ENCODE measurements around the gene TRABD. TPM values are rescaled to one million over a fixed set of nuclear protein-coding genes. Genes with fewer than 3 reads are reported as not detected.

Gene TRABD
- total RNA-seq, 2 experiments from 2014 or later = 77.8 to 79.4 TPM

DNA sequence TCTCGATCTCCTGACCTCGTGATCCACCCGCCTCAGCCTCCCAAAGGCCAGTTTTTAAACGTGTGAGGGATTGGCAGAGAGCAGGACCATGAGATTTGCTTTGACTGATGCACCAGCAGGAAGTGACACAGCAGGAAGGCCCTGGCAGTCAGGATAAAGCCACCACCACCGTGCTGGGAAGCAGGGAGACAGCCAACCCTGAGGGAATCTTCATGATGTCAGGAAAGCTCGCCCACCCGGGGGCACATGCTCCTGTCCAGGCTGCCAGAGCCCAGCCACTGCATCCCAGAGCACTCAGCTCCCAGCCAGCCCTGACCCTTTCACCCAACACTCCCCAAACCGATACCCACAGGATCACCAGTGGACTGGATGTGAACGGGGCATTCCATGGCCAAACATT lies 53.0 kb downstream of the TRABD start:
- Mint-ChIP-seq H3K4me3 (no peak overlapping the region), H3K27ac (no peak overlapping the region), H3K4me1 (peaks cover 28% of the 10 kb centered on the region), H3K9me3 (peaks cover 12% of the 10 kb centered on the region), H3K27me3 (no peaks in the 10 kb centered on the region), H3K36me3 (peaks cover 18% of the 10 kb centered on the region)
- DNase-seq = no peak

GRCh38 chr22:50242406-50242949 lies 56.8 kb downstream of the TRABD start:
- H3K9me3 Mint-ChIP-seq = no peaks in the 10 kb centered on the region
- peaks cover 27% of the 10 kb centered on the region for H3K4me1 Mint-ChIP-seq
- peak overlapping the region; percentile 99 for H3K4me3 Mint-ChIP-seq
- DNase-seq = no peak
- H3K36me3 Mint-ChIP-seq = peaks cover 12% of the 10 kb centered on the region
- no peaks in the 10 kb centered on the region for H3K27me3 Mint-ChIP-seq
- no peak overlapping the region for H3K27ac Mint-ChIP-seq

GRCh38 chr22:50243685-50244419 lies 58.1 kb downstream of the TRABD start:
- Mint-ChIP-seq H3K9me3 (no peaks in the 10 kb centered on the region), H3K27me3 (no peaks in the 10 kb centered on the region), H3K27ac (peak overlapping the region; percentile 97), H3K4me1 (peaks cover 29% of the 10 kb centered on the region), H3K36me3 (peaks cover 15% of the 10 kb centered on the region), H3K4me3 (peak overlapping the region; percentile 99)
- no peak for DNase-seq

DNA sequence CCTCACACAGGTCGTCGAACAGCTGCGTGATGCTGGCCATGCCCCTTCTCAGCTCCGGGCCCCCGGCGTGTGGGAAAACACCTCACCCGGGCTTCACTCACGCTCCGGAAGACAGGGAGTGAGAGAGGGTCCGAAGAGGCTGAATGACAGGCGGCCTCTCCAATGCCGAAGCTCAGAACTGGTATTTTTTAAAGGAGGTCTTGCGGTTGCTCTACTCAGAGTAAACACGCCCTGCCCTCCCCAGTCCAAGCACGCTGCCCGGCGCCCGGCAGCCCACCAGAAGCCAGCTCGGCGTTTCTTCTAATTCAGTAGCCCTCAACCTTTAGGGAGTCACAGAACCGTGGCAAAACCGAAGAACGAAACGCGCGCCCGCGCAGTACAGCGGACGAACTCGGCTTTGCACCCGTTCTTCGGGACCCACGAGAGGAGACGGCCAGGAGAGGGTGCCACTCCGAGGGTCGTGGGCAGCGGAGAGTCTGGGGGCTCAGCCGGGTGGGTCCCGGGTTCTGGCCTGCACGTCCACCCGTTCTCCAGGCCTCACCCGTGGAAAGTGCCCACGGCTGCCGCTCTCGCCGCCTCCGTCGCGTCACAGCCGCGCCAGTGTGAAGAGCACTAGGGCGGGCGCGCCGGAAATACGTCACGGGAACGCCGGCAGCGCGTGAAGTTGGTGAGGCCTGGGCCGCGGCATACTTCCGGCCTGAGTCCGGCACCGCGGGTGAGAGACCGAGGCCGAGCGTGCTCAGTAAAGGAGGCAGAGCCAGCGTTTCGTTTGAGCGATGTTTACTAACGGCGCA lies 58.9 kb downstream of the TRABD start, which contains the start of gene TUBGCP6:
Gene TUBGCP6, minus strand, starts transcription at position 604 of the 794 bp plus-strand sequence. Its CDS starts 564 bp downstream, at position 40.
- no peaks in the 10 kb centered on the region for H3K27me3 Mint-ChIP-seq
- H3K4me3 Mint-ChIP-seq = peak within 1 kb of the TSS; percentile 99

DNA sequence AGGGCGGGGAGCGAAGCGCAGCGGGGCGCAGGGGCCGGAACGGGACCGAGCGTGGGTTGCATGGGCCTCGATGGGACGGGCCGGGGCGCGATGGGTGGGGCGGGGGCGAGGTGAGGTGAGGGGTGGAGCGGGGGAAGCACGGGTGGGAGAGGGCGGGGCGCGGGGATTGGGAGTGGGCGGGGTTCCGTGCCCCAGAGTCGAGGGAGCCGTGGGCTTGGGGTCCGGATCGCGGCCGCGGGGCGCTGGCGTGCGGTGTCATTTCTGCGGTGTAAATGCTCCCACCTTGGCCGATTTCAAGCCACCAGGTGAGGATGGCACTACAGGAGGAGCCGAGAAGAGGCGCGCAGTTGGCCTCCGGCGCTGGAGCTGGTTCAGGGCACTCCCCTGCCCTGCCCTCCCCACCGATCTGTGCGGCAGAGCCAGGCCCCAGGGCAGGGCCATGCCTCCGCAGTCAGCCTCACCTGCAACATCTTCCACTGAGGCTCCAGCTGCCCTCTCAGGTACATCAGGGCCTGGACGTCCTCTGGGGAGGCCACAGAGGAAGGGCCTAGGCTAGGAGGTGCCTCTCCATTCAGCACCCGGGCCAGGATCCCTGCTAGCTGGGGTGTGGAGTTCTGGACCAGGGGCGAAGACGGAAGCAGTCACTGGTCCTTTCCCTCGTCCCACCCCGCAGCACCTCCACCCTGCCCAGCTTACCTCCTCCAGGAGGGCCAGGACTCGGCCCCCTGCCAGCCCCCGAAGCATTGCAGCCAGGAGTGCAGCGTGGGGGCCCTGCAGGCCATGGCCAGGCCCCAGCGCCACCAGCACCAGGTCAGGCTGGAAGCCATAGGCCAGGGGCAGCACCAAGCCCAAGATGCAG lies 59.7 kb downstream of the TRABD start:
- H3K36me3 Mint-ChIP-seq = peaks cover 15% of the 10 kb centered on the region
- H3K4me3 Mint-ChIP-seq = peak overlapping the region; percentile 99
- H3K27ac Mint-ChIP-seq = peak overlapping the region; percentile 97
- no peak for DNase-seq
- no peaks in the 10 kb centered on the region for H3K27me3 Mint-ChIP-seq
- peaks cover 32% of the 10 kb centered on the region for H3K4me1 Mint-ChIP-seq
- H3K9me3 Mint-ChIP-seq = no peaks in the 10 kb centered on the region

More for the DNA sequence above, 58.9 kb downstream of the TRABD start, which contains the start of gene TUBGCP6:
- peak; percentile 95 for DNase-seq
- Mint-ChIP-seq H3K36me3 (peaks cover 15% of the 10 kb centered on the region), H3K4me1 (peaks cover 29% of the 10 kb centered on the region), H3K9me3 (no peaks in the 10 kb centered on the region), H3K27ac (peak within 1 kb of the TSS; percentile 97)

DNA sequence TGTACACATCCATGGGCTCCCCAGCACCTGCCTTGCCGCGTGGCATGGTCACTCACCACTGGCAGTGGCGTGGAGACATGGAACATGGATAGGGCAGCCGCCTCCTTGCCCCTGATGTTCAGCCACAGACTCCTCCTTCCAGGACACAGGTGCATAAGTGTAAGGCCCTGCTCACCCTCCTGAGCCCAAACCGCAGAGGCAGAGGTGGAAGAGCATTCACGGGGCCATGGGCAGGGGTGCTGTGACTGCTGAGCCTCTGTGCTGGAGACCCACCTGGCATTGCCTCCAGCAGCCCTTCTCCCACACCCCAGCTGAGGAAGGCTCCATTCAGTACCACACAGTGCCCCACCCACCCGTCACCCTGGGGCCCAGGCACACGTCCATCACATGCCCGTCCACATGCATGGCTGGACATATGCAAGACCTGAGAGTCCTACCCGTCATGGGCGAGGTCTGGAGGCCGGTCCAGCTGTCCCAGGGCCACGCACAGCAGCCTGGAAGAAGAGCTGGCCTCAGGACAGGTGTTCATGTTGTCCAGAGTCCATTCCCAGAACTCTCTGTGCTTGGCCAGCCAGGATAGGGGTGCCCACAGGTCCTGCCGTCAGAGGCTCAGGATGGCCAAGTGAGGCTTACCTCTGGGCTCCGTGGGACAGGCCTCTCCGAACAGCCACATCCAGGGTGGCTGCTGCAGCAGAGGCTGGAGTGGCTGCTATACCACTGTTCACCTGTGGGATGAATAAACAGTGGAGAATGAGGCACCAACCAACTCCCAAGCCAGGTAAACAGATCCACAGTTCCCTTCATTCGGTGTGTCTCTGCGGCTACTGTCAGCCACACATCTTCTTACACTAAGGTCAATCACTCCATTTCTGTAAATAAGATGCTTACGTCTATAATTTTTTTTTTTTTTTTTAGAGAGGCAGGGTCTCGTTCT lies 60.8 kb downstream of the TRABD start:
- Mint-ChIP-seq H3K27me3 (no peaks in the 10 kb centered on the region), H3K4me1 (peaks cover 27% of the 10 kb centered on the region), H3K27ac (peak overlapping the region; percentile 25), H3K9me3 (no peaks in the 10 kb centered on the region), H3K4me3 (peak overlapping the region; percentile 75), H3K36me3 (peaks cover 15% of the 10 kb centered on the region)
- DNase-seq = no peak

DNA sequence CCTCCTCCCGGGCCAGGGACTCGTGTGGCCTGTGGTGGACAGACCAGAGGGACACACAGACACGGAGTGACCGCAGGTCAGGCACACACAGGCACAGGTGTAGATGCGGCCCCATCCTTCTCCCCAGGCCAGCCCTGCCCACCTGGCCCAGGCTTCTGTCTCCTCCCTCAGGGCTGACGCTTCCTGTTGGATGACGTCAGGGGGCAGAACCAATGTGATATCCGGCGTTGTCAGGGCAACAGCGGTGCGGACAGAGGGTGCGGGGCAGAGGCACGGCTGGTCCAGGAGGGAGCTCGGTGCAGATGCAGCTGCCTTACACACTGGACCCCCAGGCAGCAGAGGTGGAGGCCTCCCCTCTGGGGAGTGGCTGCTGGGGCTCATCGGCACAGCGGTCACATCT lies 62.0 kb downstream of the TRABD start:
- no peaks in the 10 kb centered on the region for H3K27me3 Mint-ChIP-seq
- H3K4me1 Mint-ChIP-seq = peaks cover 16% of the 10 kb centered on the region
- peaks cover 15% of the 10 kb centered on the region for H3K36me3 Mint-ChIP-seq
- DNase-seq = no peak
- H3K27ac Mint-ChIP-seq = no peak overlapping the region
- H3K9me3 Mint-ChIP-seq = no peaks in the 10 kb centered on the region
- no peak overlapping the region for H3K4me3 Mint-ChIP-seq

- DNase-seq = no peak
- peaks cover 15% of the 10 kb centered on the region for H3K36me3 Mint-ChIP-seq
- H3K4me3 Mint-ChIP-seq = no peak overlapping the region
- H3K27me3 Mint-ChIP-seq = no peaks in the 10 kb centered on the region
- H3K27ac Mint-ChIP-seq = no peak overlapping the region
- H3K4me1 Mint-ChIP-seq = peaks cover 11% of the 10 kb centered on the region
- H3K9me3 Mint-ChIP-seq = no peaks in the 10 kb centered on the region
These were observed 62.7 kb downstream of the TRABD start for GRCh38 chr22:50248196-50249081.

Other genes with a start within 250 kb of the TRABD start
- gene PIM3, start 225.1 kb upstream of the TRABD start, total RNA-seq = 100 to 1,000 TPM; 134 to 137 TPM
- not detected for gene IL17REL, start 173.1 kb upstream of the TRABD start, total RNA-seq
- gene TTLL8, start 127.6 kb upstream of the TRABD start, total RNA-seq = not detected
- gene MLC1, start 100.5 kb upstream of the TRABD start, total RNA-seq = 1 to 10 TPM; 1.5 to 2.1 TPM
- gene MOV10L1, start 95.9 kb upstream of the TRABD start, total RNA-seq = under 1 TPM; 0.14 to 0.23 TPM
- gene PANX2, start 15.2 kb upstream of the TRABD start, total RNA-seq = 1 to 10 TPM in 1 of 2 experiments, under 1 TPM in 1; 0.66 to 1.0 TPM
- 10 to 100 TPM; 20.0 to 20.9 TPM for gene SELENOO, start 15.1 kb downstream of the TRABD start, total RNA-seq
- gene TUBGCP6, start 59.1 kb downstream of the TRABD start, total RNA-seq = 10 to 100 TPM; 38.7 to 41.7 TPM
- 10 to 100 TPM; 37.3 to 42.3 TPM for gene HDAC10, start 65.4 kb downstream of the TRABD start, total RNA-seq
- 1 to 10 TPM; 3.5 to 3.6 TPM for gene MAPK12, start 75.8 kb downstream of the TRABD start, total RNA-seq
- 1 to 10 TPM; 3.2 to 3.3 TPM for gene MAPK11, start 84.5 kb downstream of the TRABD start, total RNA-seq
- gene PLXNB2, start 121.7 kb downstream of the TRABD start, total RNA-seq = 10 to 100 TPM; 16.1 to 16.8 TPM
- gene DENND6B, start 141.1 kb downstream of the TRABD start, total RNA-seq = 1 to 10 TPM; 4.2 to 4.7 TPM
- gene PPP6R2, start 157.4 kb downstream of the TRABD start, total RNA-seq = 10 to 100 TPM; 38.3 to 41.2 TPM

Data from activated naive CD8-positive, alpha-beta T cell treated with anti-CD3 and anti-CD28 coated beads for 36 hours (primary cell).